Endometrial microvascular endothelial cells (primary cell): ENCODE measurements around the gene TCN2. TPM values are rescaled to one million over a fixed set of nuclear protein-coding genes. Genes with fewer than 3 reads are reported as not detected.
"Not testable (repeated sequence)": the region's sequence is repeated elsewhere in the genome, so short reads cannot be mapped to it uniquely, and the experiment has no call there.

ENCODE experiments used
- in situ Hi-C: cut with HindIII; loops from 2 replicates; pipeline ENCODE4 v1.10.0; 2017; ENCODE audit warnings: low sequenced_read_pairs, low pct_unique_long_range_greater_than_20kb; ENCODE audit errors: inconsistent ontology term
- total RNA-seq: library from RNA; depleted of rRNA; stranded (reverse); fragments of >200 nt; gene quantifications from one replicate; pipeline ENCODE4 v1.2.3, GENCODE V29; 2015; ENCODE audit errors: inconsistent ontology term

Gene TCN2
- total RNA-seq, 1 donor from 2014 or later, result 97.4 TPM

DNA sequence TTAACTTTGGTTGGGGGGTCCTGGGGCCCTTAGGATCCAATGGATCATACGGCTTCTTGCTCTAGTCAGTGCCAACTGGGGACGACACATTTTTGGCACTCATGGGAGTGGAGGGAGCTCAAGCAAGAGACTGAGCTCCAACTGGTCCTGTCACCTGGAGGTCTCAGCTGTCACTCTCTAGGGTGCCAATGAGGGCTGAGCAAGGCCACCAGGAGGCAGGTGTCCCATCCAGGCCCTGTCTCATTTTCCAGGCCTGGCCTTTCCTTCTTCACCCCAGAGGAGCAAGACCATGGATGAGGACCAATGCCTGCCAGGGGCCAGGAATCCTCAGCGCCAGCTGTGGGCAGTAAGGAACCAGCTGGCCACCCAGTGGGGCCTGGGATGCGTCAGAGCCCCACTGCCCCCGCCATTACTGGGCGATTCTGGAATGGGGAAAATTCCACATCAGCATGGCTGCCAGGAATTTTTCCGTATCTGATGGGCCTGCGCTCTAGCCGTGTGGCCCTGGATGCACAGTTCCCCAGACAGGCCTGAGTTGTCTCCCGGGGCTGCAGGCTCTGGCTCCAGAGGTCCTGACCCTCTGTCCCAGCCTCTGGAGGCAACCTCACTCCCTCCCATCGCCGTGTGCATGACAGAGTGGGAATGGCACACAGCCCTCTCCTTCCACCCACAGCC is 31.8 kb upstream of the TCN2 start:
- in situ Hi-C loops, result no loop called here

- in situ Hi-C loops, result no loop called here
Measured at GRCh38 chr22:30575859-30576258, 31.1 kb upstream of the TCN2 start.

- in situ Hi-C loops, result no loop called here
Measured at GRCh38 chr22:30578481-30578880, 28.5 kb upstream of the TCN2 start.

GRCh38 chr22:30580896-30581295 is 26.1 kb upstream of the TCN2 start:
- in situ Hi-C loops, result no loop called here

DNA sequence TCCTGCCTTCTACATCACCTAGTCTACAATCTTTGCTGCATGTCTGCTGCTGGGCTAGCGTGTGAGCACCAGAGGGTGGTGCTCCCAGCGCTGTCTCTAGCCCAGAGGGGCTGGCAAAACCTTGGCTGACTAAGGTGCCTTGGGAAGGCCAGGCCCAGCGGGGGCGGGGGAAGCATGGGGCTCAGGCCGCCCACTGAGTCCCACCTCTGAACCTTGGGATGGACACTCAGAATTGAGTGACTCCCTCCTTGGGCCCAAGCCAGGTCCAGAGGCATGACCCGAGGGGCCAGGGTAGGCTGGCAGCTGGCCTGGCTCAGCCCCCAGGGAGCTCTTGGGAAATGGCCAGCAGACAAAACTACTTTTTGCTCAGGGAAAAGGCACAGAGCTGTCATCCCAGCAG is 24.9 kb upstream of the TCN2 start:
- in situ Hi-C loops, result no loop called here

GRCh38 chr22:30582788-30583545 is 24.0 kb upstream of the TCN2 start:
- in situ Hi-C loops, result no loop called here

GRCh38 chr22:30584441-30584840 is 22.5 kb upstream of the TCN2 start:
- in situ Hi-C loops, result no loop called here

DNA sequence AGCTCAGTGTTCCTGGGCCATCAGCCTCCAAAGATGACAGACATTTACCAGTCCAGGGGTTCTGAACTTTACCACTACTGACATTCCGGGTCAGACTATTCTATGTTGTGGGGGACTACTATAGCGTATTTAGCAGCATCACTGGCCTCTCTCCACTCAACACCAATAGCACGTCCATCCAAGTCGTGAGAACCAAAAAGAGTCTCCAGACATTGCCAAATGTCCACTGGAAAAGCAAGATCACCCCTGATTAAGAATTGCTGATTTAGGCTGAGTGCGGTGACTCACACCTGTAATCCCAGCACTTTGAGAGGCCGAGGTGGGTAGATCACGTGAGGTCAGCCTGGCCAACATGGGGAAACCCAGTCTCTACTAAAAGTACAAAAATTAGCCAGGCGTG is 20.6 kb upstream of the TCN2 start:
- in situ Hi-C loops, result no loop called here

DNA sequence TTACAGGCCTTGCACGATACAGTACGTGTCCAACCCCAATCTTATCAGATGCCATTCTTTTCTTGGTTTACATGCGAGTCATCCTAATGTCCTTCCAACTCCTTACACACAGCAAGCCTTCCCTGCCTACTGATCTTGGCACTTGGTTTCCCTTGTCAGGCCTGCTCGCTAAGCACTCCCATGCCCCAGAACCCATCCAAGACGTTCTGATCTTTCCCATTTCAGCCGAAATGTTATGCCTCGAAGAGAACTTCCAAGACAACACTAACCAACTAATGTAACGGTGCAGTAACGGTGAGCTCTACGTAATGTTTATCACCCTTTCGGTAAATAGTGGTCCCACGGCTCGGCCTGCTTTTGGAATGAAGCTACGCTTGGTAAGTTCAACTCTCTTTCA is 15.8 kb upstream of the TCN2 start:
- in situ Hi-C loops, result no loop called here

DNA sequence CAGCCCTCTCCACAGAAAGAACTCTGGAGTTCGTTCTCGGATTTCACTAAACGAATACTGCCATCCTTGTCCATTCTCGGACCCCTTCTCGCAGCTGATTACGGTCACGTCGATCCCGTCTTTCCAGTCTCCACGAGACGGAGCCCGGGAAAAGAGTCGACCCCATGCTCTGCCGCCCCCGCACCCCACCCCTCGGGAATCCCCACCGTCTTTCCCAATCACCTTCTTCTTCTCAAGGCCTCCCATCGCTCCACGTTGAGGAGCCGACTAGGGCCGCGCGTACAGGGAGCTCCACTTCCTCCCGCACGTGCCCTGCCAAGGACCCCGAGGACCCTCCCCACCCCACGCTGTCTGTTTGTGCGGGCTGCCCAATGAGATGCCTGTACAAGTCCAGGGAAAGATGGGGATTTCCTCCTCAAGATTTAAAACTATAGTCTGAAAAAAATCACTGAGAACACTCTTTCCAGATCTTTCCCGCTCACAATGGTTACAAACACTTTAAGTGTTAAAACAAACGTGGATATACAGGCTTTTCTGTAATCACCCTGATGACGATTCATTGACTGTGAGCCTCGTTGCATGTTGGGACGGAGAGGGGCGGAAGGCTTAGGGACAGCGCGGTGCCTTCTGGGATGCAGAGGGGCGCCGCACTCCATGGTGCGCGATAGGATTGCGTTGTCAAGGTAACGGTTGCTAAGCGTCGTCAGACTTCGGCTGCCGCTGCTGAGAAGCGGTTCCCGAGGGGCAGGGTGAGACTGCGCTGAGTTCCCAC is 15.2 kb upstream of the TCN2 start, which contains the start of gene PES1:
TSS of gene PES1 (minus strand) at position 323 of the 772 bp plus-strand sequence. CDS start at position 246, 77 bp downstream.
- in situ Hi-C loops, result no loop called here

DNA sequence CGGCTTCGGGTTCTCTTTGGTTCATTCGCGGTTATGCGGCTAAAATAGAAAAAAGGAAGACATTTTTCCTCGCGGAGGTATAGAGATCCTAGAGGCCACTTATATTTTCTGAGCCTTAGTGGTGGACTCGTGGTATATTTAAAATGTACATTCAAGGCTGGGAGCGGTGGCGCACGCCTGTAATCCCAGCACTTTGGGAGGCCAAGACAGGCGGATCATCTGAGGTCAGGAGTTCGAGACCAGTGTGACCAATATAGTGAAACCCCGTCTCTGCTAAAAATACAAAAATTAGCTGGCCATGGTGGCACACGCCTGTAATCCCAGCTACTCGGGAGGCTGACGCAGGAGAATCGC is 14.6 kb upstream of the TCN2 start:
- in situ Hi-C loops, result not testable (repeated sequence)

DNA sequence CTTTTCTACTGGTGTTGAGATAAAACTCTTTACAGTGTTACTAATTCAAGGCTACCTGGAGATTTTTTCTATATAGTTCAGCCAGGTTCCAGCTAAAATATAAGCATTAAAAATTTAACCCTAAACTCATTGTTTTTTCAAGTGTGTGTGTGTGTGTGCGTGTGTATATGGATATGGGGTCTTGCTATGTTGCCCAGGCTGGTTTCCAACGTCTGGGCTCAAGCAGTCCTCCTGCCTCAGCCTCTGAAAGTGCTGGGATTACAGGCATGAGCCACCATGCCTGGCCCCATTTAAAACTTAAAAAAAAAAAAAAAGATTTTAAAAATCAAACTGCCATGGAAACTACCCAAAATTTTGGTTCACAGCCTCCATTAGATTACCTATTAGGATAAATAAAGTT is 10.8 kb upstream of the TCN2 start:
- in situ Hi-C loops, result no loop called here

DNA sequence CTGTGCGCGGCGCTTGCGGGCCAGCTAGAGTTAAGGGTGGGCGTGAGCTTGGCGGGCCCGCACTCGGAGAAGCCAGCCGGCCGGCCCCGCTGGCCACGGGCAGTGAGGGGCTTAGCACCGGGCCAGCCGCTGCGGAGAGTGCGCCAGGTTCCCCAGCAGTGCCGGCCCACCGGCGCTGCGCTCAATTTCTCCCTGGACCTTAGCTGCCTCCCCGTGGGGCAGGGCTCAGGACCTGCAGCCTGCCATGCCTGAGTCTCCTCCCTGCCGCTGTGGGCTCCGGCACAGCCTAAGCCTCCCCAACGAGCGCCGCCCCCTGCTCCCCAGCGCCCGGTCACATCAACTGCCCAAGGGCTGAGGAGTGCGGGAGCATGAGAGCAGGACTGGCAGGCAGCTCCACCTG is 10.1 kb upstream of the TCN2 start:
- in situ Hi-C loops, result no loop called here

DNA sequence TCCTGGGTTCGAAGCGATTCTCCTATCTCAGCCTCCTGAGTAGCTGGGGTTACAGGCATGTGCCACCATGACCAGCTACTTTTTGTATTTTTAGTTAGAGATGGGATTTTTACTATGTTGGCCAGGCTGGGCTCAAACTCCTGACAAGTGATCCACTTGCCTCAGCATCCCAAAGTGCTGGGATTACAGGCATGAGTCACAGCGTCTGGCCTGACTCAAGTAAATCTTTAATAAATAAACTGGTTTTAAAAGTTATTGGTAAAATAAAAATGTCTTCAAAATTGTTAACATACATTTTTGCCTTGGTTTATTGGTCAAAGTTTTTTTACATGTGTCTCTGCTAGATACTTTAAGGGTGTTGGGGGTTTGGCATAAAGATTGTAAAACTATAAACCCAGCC is 8.0 kb upstream of the TCN2 start:
- in situ Hi-C loops, result no loop called here

GRCh38 chr22:30600921-30601320 is 6.1 kb upstream of the TCN2 start:
- in situ Hi-C loops, result no loop called here

GRCh38 chr22:30601464-30601863 is 5.5 kb upstream of the TCN2 start:
- in situ Hi-C loops, result no loop called here

GRCh38 chr22:30602049-30602448 is 4.9 kb upstream of the TCN2 start:
- in situ Hi-C loops, result no loop called here

DNA sequence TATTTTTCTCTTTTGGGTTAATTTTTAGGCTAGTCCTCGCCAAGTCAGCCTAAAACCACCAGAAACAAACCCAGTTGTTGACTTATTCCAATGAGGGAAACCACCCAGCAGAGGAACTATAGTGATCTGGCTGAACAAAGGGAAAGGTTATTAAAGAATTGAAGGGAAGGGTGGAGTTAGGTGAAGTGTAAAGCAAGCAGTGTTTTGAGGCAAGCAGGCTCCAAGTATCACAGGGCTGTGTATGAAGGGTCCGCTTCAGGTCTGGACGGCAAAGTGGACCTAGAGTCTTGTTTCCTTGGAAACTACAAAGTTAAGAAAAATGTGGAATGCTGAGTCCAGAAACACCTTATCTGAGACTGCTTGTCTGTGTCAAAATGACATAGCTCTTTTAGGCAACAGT is 3.2 kb upstream of the TCN2 start:
- in situ Hi-C loops, result no loop called here

DNA sequence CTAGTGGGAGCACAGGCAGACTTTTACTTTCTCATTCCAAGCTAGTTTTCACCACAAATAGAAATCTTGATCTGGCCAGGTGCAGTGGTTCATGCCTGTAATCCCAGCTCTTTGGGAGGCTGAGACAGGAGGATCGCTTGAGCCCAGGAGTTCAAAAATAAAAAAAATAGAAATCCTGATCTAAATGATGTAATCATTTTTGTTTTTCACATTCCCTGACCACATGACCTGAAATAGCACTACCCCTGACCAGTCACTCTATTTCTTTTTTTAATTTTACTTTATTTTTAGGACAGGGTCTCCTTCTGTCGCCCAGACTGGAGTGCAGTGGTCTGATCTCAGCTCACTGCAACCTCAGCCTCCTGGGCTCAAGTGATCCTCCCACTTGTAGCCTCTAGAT is 2.3 kb upstream of the TCN2 start:
- in situ Hi-C loops, result no loop called here
